A549 (cell line): ENCODE measurements around the gene SSBP2. TPM values are rescaled to one million over a fixed set of nuclear protein-coding genes. Genes with fewer than 3 reads are reported as not detected.

ENCODE experiments used
- ATAC-seq, 2 experiments: fragments of 200-7000 bp in 1 of 2; fragments of >200 bp in 1 of 2; cut with Nextera tagmentation in 1 of 2; cut with Tn5 transposase in 1 of 2; 3 replicates each; pipeline versions ENCODE4 v1.8.0 to v1.9.1; 2018 to 2020; ENCODE audit warnings: mild to moderate bottlenecking in 1 of 2, moderate library complexity in 1 of 2
- CTCF ChIA-PET: fragments of 300-600 bp; sonication (Branson Sonifier 250); formaldehyde crosslinking; extraction: SDS; loops from one replicate; lab custom pipeline; 2021; ENCODE audit warnings: antibody characterized with exemption, inconsistent platforms; lab: Yijun Ruan, JAX
- POLR2A ChIA-PET: fragments of 350-600 bp; formaldehyde crosslinking; extraction: SDS; loops from one replicate; lab custom pipeline; 2021; ENCODE audit warnings: antibody characterized with exemption, inconsistent platforms; lab: Yijun Ruan, JAX
- DNase-seq, 2 experiments: peaks; one replicate each; pipeline versions ENCODE4 v3.0.0 to v3.0.0-alpha.2; 2011 to 2016; ENCODE audit warnings: low read depth in 1 of 2, low spot score in 1 of 2
- FAIRE-seq: peaks from 2 replicates; lab custom pipeline; 2011; peaks lifted over from hg19 to GRCh38; lab: Jason Lieb, UNC
- H3K27ac ChIP-seq, 2 experiments: fragments of >200 bp; sonication (Bioruptor Twin); formaldehyde crosslinking; 3 replicates each; pipeline ENCODE4 v1.5.1; 2016 to 2017
- H3K4me1 ChIP-seq: fragments of >200 bp; sonication (Bioruptor Twin); formaldehyde crosslinking; 3 replicates; pipeline ENCODE4 v1.6.1; 2016
- H3K4me2 ChIP-seq: fragments of >200 bp; sonication (Bioruptor Twin); formaldehyde crosslinking; 3 replicates; pipeline ENCODE4 v1.6.1; 2016
- H3K4me3 ChIP-seq: fragments of >200 bp; sonication (Bioruptor Twin); formaldehyde crosslinking; 3 replicates; pipeline ENCODE4 v1.5.1; 2016
- H3K9me3 ChIP-seq: fragments of >200 bp; sonication (Bioruptor Twin); formaldehyde crosslinking; 3 replicates; pipeline ENCODE4 v1.6.1; 2016
- CBX2 ChIP-seq: fragments of 200-600 bp; sonication (generic); IDR thresholded peaks from 2 replicates; pipeline ENCODE4 v1.6.1; 2016; ENCODE audit warnings: low read depth, mild to moderate bottlenecking, borderline replicate concordance
- CBX8 ChIP-seq: fragments of 200-600 bp; sonication (generic); IDR thresholded peaks from 2 replicates; pipeline ENCODE4 v1.6.1; 2016
- CHD2 ChIP-seq: fragments of 150-350 bp; IDR thresholded peaks from 2 replicates; pipeline ENCODE4 v1.6.1; 2014; ENCODE audit warnings: low read length; ENCODE audit not compliant: partially characterized antibody
- CTCF ChIP-seq: fragments of >200 bp; sonication (Bioruptor Twin); formaldehyde crosslinking; IDR thresholded peaks from 3 replicates; pipeline ENCODE4 v1.5.1; 2016
- EHF ChIP-seq: fragments of 250-450 bp; sonication (Bioruptor Pico); IDR thresholded peaks from 2 replicates; pipeline ENCODE4 v1.5.0; 2020; ENCODE audit warnings: mild to moderate bottlenecking
- ESRRA ChIP-seq: fragments of 150-350 bp; IDR thresholded peaks from 2 replicates; pipeline ENCODE4 v1.6.1; 2014; ENCODE audit warnings: mild to moderate bottlenecking, low read length, borderline replicate concordance
- FOSL2 ChIP-seq, 2 experiments: fragments of 450-650 bp in 1 of 2; fragments of >200 bp in 1 of 2; sonication (Bioruptor Twin) in 1 of 2; formaldehyde crosslinking; IDR thresholded peaks; 2 replicates each; pipeline versions ENCODE4 v1.5.0 to v1.6.1; 2016 to 2020; ENCODE audit warnings: mild to moderate bottlenecking in 1 of 2, moderate library complexity in 1 of 2
- HOXB13 ChIP-seq: fragments of 250-450 bp; sonication (Bioruptor Pico); IDR thresholded peaks from 2 replicates; pipeline ENCODE4 v1.5.0; 2020; ENCODE audit warnings: low read depth, mild to moderate bottlenecking, moderate library complexity
- KDM5A ChIP-seq: fragments of 200-600 bp; sonication (generic); IDR thresholded peaks from 2 replicates; pipeline ENCODE4 v1.6.1; 2016; ENCODE audit warnings: antibody characterized with exemption, mild to moderate bottlenecking
- MAFK ChIP-seq: fragments of 450-650 bp; IDR thresholded peaks from 2 replicates; pipeline ENCODE4 v1.6.1; 2014; ENCODE audit not compliant: partially characterized antibody
- MAZ ChIP-seq: fragments of 150-350 bp; IDR thresholded peaks from 2 replicates; pipeline ENCODE4 v1.6.1; 2014; ENCODE audit warnings: antibody characterized with exemption, low read depth, low read length, borderline replicate concordance
- NFE2L2 ChIP-seq: fragments of 150-350 bp; conservative IDR thresholded peaks from 2 replicates; pipeline ENCODE4 v1.6.1; 2014; ENCODE audit warnings: low read length
- NPAS2 ChIP-seq: fragments of 250-450 bp; sonication (Bioruptor Pico); IDR thresholded peaks from 2 replicates; pipeline ENCODE4 v1.8.0; 2022; ENCODE audit warnings: mild to moderate bottlenecking, moderate library complexity, borderline replicate concordance
- PHF8 ChIP-seq: fragments of 200-600 bp; sonication (generic); IDR thresholded peaks from 2 replicates; pipeline ENCODE4 v1.6.1; 2016; ENCODE audit warnings: low read depth, mild to moderate bottlenecking, antibody characterized with exemption, moderate library complexity, borderline replicate concordance
- POLR2A ChIP-seq: IDR thresholded peaks from 2 replicates; pipeline ENCODE4 v1.6.1; 2012; ENCODE audit warnings: mild to moderate bottlenecking, low read length
- POLR2AphosphoS2 ChIP-seq: conservative IDR thresholded peaks from 2 replicates; pipeline ENCODE4 v1.6.1; 2012; ENCODE audit warnings: low read length, improper control_type of control experiment, inconsistent platforms
- RAD21 ChIP-seq, 2 experiments: fragments of >200 bp in 1 of 2; sonication (Bioruptor Twin) in 1 of 2; formaldehyde crosslinking in 1 of 2; IDR thresholded peaks in 1 of 2; conservative IDR thresholded peaks in 1 of 2; 2 replicates in 1 of 2; 3 replicates in 1 of 2; pipeline ENCODE4 v1.6.1; 2012 to 2018; ENCODE audit warnings: inconsistent platforms in 1 of 2
- RARB ChIP-seq: fragments of 250-450 bp; sonication (Bioruptor Pico); IDR thresholded peaks from 2 replicates; pipeline ENCODE4 v1.8.0; 2021; ENCODE audit warnings: mild to moderate bottlenecking, moderate library complexity
- REST ChIP-seq: fragments of 200-600 bp; sonication (generic); IDR thresholded peaks from 2 replicates; pipeline ENCODE4 v1.6.1; 2016; ENCODE audit warnings: antibody characterized with exemption, mild to moderate bottlenecking, moderate library complexity
- RFX5 ChIP-seq: fragments of 450-650 bp; IDR thresholded peaks from 2 replicates; pipeline ENCODE4 v1.7.1; 2014; ENCODE audit warnings: antibody characterized with exemption, mild to moderate bottlenecking, moderate library complexity
- RNF2 ChIP-seq: fragments of 200-600 bp; sonication (generic); IDR thresholded peaks from 2 replicates; pipeline ENCODE4 v1.6.1; 2016; ENCODE audit warnings: low read depth, mild to moderate bottlenecking, antibody characterized with exemption, moderate library complexity, borderline replicate concordance
- SMC3 ChIP-seq: fragments of >200 bp; sonication (Bioruptor Twin); formaldehyde crosslinking; IDR thresholded peaks from 3 replicates; pipeline ENCODE4 v1.6.1; 2018; ENCODE audit warnings: inconsistent platforms
- TP53 ChIP-seq: fragments of 250-450 bp; sonication (Bioruptor Pico); IDR thresholded peaks from 2 replicates; pipeline ENCODE4 v1.5.0; 2021; ENCODE audit warnings: mild to moderate bottlenecking, moderate library complexity
- USF2 ChIP-seq: fragments of 450-650 bp; IDR thresholded peaks from 2 replicates; pipeline ENCODE4 v1.6.1; 2014; ENCODE audit warnings: antibody characterized with exemption
- ZFP36 ChIP-seq: fragments of 450-650 bp; IDR thresholded peaks from 2 replicates; pipeline ENCODE4 v1.6.1; 2014; ENCODE audit warnings: borderline replicate concordance; ENCODE audit not compliant: partially characterized antibody
- ZNF302 ChIP-seq: fragments of 250-450 bp; sonication (Bioruptor Pico); IDR thresholded peaks from 2 replicates; pipeline ENCODE4 v1.9.0; 2021; ENCODE audit warnings: inconsistent platforms, mild to moderate bottlenecking, moderate library complexity
- ZSCAN20 ChIP-seq: fragments of 250-450 bp; sonication (Bioruptor Pico); IDR thresholded peaks from 2 replicates; pipeline ENCODE4 v1.8.0; 2022; ENCODE audit warnings: mild to moderate bottlenecking, moderate library complexity
- WGBS: methylation state at CpG from one replicate; pipeline ENCODE4 v1.1.6; 2017; ENCODE audit errors: missing lambda C conversion rate; 5-methylcytosine and 5-hydroxymethylcytosine counted together
- polyA plus RNA-seq, 4 experiments: library from polyadenylated mRNA; depleted of rRNA in 3 of 4; stranded (reverse); fragments of >200 nt; fragmentation: RNase III in 1 of 4; extraction: RNeasy Plus Mini Kit Qiagen cat#74134 plus additional on column Dnase treatment in 1 of 4; gene quantifications; 2 replicates in 3 of 4; 3 replicates in 1 of 4; pipeline ENCODE4 v1.2.3, GENCODE V29; 2011 to 2017

Gene SSBP2
- polyA plus RNA-seq, 2 of the 4 experiments (the other 2 are of a cell fraction), result 4.5 to 14.2 TPM

DNA sequence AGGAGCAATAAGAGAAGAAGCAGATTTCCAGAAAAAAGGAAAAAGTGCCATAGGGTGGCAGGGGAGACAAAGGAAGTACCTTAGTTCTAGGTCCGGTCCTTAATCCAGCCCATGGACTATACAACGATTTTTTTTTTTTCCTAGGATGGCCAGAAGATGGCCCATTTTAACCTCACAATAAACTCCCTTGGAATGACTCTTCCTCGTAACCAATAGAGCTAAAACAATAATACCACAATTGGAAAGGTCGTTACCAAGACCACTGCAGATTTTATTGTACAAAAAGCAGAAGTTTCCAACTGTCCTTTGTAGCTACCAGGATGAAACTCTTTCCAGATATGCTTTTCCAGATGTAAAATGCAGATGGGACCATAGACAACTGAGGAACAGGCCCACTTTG is 34.4 kb upstream of the SSBP2 start:
- Histone ChIP-seq H3K9me3 (no peaks in the 10 kb centered on the region), H3K4me1 (peaks cover 16% of the 10 kb centered on the region; the same call in 2 of the 3 replicates), H3K4me3 (no peak overlapping the region), H3K27ac (no peak overlapping the region), H3K4me2 (no peak overlapping the region)
- POLR2A ChIA-PET, result no interaction called here
- no peak for ATAC-seq
- TF ChIP-seq NFE2L2 (no peak), ZNF302 (CRISPR knock-in tag) (no peak), MAFK (no peak), SMC3 (no peak), RAD21 (conservative IDR thresholded peaks at IDR 0.05 in 1 of 2, IDR thresholded peaks at IDR 0.05 in 1 of 2) (0 out of 5 replicates have a peak, but pooled peaks of 1 of the 2 experiments have one; percentile 17)
- DNase-seq, result no peak
- 54% methylated on average over 4 of the region's 4 CpGs for WGBS
- CTCF ChIA-PET, result interaction anchor here (1.0 to 1.4 kb wide), 3 partner anchors 9 to 24 kb away, joined by 3 to 5 read pairs (median 3); no protein-coding TSS in a partner anchor
- FAIRE-seq, result no peak

DNA sequence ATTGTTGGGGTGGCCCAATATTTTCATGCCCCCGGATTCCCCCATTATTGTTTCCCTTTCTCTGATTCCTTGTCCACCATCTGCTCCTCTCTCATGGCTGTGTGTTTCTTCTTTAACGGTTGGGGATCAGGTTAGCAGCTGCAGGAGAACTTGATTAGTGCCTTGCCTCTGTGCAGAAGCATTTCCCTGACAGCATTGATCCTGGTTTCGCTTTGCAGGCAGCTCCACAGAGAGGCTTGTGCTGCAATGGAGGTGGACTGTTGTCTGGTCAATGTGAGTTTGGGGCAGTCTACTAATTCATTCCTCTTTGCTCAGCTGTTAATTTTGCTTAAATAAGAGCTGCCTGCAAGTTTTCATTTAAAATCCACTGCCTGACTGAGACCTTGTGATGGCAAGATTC is 32.5 kb upstream of the SSBP2 start:
- H3K4me2 ChIP-seq, result no peak overlapping the region

DNA sequence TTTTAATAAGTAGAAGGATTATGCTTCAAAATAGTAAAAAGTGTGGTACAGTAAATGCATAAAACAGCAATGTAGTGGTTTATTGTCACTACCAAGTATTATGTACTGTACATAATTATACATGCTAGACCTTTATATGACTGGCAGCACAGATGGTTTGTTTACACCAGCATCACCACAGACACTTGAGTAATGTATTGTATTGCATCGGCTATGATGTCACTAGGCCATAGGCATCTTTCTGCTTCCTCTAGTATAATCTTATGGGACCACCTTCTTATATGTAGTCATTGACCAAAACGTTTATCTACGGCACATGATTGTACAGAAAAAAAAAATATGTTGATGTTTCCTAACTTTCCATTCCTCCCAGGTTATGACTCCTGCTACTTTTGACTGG is 31.9 kb upstream of the SSBP2 start:
- Histone ChIP-seq H3K4me2 (no peak overlapping the region), H3K27ac (no peak overlapping the region), H3K9me3 (no peaks in the 10 kb centered on the region), H3K4me3 (no peak overlapping the region), H3K4me1 (peaks cover 7% of the 10 kb centered on the region; the same call in 2 of the 3 replicates)
- no peak for DNase-seq
- 81% methylated on average over 3 of the region's 3 CpGs for WGBS
- ChIA-PET CTCF (interaction anchor here (0.6 to 3.6 kb wide), 2 partner anchors 13 to 1127 kb away, joined by 3 to 11 read pairs; no protein-coding TSS in a partner anchor), POLR2A (no interaction called here)
- ATAC-seq, result no peak
- FAIRE-seq, result no peak
- TF ChIP-seq MAZ (no peak), EHF (CRISPR knock-in tag) (no peak), PHF8 (no peak), RFX5 (no peak), FOSL2 (IDR thresholded peaks at IDR 0.05) (no peak), FOSL2 (CRISPR knock-in tag; IDR thresholded peaks at IDR 0.05) (no peak), CHD2 (no peak), RNF2 (no peak), NPAS2 (CRISPR knock-in tag) (no peak), RARB (CRISPR knock-in tag) (no peak), POLR2AphosphoS2 (no peak), CTCF (no peak), ESRRA (no peak)

More for the DNA sequence above, 32.5 kb upstream of the SSBP2 start:
- peaks cover 13% of the 10 kb centered on the region; the same call in 2 of the 3 replicates for H3K4me1 ChIP-seq
- H3K4me3 ChIP-seq, result no peak overlapping the region
- WGBS, result 80% methylated on average over 3 of the region's 3 CpGs
- CTCF ChIA-PET, result no interaction called here
- no peaks in the 10 kb centered on the region for H3K9me3 ChIP-seq
- ATAC-seq, result no peak
- POLR2A ChIA-PET, result no interaction called here
- no peak overlapping the region for H3K27ac ChIP-seq
- TF ChIP-seq KDM5A (no peak), PHF8 (no peak), HOXB13 (CRISPR knock-in tag) (no peak), TP53 (CRISPR knock-in tag) (no peak), ZSCAN20 (CRISPR knock-in tag) (no peak), REST (no peak), CBX2 (no peak), ZFP36 (no peak), EHF (CRISPR knock-in tag) (no peak), POLR2A (no peak), CBX8 (no peak), USF2 (no peak)
- TF ChIP-seq, all 56 proteins: peak for 0
- DNase-seq (no peak), FAIRE-seq (no peak)
